ENCODE measurements around the gene IRF1.
A peak's percentile ranks its signal among the peaks of the same experiment; 100 is the strongest.

IRF1 gene

DNA sequence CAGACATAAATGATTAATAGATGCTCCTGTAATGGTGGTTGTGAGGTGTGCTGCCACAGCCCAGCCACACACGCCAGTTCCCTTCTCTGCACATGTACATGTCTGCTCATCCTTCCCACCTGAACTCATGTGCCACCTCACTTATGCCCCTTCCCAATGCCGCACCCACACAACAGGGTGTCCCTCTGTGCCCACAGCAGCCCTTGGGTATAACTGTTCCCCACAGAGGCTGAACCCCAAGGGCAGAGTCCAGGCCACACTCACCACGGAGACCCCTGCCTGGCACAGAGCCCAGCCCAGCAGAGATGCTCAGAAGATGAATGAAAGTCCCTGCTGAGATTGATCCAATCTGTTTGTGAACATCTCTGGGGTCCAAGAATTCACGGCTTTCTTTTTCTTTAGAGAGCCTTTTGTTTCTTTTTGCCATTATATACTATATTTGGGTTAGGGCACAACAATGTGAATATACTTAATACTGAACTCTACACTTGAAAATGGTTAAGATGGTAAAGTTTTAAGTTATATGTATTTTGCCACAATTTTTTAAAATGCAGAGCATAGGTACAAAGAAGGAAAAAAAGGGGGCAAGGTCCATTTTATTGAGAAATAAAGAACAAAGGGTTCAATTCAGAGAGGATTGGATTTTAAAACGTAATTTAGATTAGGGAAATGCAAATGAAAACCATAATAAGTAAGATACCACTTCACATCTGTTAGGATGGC, 29.6 kb downstream of the IRF1 start:
- no peak for DNase-seq (ENCODE audit: low spot score)

DNA sequence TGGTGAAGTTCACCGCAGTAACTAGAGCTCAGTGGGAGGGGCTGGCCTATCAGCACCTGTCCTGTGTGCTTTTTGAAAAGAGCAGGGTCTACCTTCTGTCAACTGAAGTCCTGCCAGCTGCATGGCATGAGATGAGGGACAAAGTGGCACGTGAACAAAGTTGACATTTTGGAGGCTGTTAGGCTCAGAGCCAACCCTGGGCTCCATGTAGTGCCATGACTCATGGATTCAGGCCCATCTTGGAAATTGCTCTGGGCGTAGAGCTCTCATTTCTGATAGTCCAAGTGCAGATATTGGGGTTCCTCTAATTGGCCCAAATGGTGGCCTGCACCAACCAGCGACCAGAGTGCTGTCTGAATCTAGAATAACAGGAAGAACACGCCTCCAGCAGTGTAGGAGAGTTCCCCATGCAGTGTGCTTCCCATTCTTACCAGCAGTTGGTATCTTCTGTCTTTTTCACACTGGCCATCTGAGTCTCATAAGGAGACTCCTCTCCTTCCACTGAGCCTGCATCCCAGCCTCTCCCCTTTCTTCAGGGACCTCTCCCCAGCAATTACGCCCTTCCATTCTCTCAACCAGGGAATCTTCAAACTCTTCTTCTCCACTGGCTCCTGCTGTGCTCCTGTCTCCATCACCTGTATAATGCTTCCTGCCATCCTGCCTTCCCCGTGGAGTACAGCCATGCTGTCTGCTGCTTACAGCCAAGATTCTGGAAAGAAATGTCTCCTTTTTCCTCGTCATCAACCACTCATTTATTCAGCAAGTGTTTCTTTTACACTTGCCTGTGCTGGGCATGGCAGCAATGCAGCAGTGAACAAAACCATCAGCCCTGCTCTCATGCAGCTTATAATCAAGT, 30.4 kb downstream of the IRF1 start:
- no peak for DNase-seq (ENCODE audit: low spot score)

DNA sequence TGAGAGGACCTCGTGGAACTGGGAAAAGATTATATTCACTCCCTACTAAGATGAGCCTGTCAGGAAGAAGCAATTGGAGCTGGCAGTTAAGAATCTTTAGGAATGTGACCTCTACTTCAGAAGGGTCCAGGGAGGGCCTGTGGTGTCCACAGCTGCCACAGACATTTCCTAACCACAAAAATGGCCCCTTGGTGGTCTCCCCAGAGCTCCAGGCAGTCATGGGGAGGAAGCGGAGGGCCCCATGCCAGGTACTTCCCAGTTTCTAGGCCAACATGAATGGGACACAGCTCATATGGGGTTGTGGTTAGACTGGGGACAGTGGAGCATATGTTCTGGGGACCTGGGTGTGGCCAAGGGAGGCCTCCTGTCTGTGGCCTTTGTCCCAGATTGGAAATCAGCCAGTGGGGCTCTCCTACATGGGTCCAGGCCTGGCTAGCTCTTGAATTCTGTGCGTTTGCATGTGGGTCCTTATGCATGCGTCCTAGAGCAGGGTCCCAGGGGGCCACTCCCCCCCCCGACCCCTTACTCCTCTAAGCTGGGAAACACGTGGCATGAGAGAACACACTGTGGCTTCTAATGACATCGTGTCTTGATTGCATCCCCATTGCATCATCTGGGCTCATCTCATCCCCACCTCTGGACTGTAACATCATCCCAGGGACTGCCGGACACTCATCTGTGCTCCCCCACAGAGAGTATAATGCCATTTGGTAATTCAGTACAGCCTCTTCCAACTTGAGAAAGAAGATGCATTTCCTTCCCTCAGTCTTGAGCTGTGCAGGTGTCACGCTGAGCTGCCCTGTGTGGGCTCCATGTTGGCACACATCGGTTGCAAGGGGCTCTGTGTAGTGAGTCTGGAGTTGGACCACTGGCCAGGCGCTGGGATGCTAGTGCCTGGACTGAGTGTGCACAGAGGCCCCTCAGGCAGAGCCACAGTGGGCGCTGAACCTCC, 31.3 kb downstream of the IRF1 start:
- peak; percentile 65 for DNase-seq (ENCODE audit: low spot score)

DNA sequence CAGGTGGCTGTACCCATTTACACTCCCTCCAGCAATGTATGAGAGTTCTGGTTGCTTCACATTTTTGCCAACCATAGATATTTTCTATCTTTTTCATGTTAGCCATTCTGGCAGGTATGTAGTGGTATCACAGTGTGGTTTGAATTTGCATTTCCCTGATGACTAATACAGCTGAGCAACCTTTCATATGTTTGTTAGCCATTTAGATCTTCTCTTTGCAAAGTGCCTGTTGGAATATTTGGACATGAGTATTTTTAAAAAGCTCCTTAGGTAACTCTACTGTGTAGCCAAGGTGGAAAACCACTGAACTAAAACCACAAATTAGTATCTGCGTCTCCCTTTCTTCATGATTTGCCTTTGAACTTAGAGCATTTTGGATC, 31.9 kb downstream of the IRF1 start:
- no peak for DNase-seq (ENCODE audit: low spot score)

DNA sequence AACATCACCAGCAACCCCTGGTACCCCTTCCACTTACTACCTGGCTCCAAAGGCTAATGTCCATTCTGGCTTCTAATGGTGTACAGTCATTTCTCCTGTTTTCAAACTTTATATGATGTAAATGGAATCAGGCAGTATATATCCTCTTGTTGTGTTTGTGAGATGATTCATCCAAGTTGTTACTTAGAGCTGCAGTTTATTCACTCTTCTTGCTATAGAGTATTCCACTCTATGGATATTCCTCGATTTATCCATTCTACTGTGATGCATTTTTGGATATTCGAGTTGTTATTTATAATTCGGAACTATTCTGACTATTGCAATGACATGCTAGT, 32.4 kb downstream of the IRF1 start:
- no peak for DNase-seq (ENCODE audit: low spot score)

DNA sequence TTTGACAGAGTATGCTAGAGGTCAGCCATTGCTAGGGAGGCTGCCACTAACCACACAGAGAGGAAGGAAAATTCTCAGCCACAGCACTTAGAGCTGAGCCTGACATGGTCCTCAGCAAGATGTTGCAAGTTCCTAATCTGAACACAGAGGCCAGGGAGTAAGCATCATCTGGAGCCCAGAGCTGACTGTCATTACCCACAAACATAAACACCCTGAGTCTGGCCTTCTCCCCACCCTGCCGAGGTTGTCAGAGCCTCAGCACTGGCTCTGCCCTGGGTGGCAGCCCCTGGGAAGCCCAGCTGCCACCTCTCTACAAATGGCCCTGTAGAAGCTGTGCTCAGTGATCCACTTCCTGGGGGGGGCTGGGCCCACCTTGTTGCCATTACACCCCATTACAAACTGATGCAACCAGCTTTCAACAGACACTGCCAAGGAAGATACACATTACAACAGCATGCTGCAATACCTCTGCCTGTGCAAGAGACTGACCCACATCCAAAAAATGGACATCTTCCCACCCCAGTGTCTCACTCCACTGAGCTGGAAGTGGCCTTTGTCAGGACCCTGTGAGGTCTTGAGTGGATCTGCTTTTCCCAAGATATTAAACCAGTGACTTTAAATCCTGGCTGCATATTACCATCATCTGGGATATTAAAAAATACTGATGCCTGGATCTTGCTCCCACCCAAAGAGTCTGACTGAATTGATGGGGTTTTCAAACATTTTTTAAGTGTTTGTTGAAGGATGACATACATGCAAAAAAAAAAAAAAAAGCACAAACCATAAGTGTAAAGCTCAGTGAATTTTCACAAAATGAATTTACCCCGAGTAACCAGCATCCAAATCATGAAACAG, 33.0 kb downstream of the IRF1 start:
- DNase-seq (ENCODE audit: low spot score): peak; percentile 71

DNA sequence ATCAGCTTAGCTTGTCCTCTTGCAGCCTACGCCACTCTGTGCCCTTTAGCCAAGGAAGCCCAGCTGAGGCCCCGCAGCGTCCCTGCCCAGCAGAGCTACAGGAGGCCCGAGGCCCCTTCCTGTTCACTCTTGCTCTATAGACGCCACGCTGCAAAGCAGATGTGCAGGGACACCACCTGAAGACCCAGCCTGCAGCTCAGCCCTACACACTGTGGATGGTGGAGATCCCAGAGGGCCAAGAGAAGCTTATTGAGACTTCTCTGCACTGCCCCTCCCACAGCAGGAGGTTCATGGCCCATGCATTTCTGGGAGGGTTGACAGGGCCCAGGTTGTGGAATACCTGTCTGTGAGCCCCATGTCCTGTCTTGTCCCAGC, 33.6 kb downstream of the IRF1 start:
- DNase-seq (ENCODE audit: low spot score): no peak

DNA sequence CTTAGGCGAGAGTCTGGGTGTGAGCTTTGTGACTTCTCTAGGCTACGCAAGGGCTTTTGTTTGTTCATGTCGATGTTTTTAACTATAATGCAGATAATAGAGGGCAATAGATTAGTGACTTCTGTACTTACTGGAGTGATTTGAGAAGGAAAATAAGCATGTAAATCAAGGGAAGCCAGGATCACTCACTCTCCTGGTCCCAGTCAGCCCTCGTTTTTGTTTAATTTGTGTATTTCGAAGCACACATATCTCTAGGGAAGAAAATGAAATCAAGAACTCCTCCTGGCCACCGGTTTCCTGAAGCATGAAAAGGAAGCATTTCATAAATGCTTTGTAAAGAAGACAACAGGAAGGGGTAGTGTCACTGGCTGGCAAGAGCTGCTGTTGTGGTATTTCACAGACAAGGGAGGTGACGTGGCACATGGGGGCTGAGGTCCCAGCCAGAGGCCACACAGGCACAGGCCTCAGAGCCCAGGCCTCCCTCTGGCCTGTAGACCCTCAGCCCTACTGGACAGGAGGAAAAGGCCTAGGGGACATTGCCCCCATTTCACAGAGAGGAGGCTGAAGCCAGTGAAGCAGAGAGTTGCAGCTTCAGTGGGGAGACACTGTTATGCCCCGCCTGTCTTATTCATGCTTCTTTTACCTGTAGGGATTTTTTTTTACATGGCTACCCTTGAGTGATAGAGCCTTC, 34.1 kb downstream of the IRF1 start:
- no peak for DNase-seq (ENCODE audit: low spot score)

DNA sequence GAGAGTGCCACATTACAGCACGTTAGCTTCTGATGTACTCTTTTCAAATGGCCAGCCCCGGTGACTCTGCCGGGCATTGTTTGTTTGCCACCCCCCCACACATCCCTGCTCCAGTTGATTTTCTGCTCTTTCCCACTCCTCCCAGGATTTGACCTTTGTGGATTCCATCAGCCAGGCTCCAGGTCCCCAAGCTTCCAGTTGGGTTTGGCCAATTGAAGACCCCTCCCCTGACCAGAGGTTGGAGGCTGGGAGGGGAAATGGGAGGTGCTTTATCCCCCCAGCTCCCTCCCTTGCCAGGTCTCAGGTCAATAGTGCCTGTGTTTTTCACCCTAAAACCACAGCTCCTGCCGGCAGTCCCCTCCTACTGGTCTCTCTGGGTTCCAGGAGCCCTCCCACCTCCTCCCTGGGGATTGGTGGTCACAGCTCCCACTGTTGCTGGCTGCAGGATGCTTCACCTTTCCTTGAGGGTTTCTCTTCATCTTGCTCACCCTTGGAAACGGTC, 34.9 kb downstream of the IRF1 start:
- DNase-seq (ENCODE audit: low spot score): no peak

DNA sequence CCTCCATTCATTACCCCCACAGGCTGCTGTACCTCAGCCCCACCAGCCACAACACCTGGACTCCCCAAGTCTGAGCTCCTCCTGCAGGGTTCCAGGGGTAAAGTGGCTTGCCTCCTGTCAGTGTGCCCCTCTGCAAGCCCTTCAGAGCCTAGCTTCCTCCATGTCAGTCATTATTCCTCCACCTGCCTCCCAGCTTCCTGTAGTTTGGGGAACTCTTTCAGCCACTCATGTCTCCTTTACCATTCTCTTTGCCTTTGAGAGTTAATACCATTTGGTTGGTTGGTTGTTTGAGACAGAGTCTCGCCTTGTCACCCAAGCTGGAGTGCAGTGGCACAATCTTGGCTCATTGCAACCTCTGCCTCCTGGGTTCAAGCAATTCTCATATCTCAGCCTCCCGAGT, 36.2 kb downstream of the IRF1 start:
- no peak for DNase-seq (ENCODE audit: low spot score)

DNA sequence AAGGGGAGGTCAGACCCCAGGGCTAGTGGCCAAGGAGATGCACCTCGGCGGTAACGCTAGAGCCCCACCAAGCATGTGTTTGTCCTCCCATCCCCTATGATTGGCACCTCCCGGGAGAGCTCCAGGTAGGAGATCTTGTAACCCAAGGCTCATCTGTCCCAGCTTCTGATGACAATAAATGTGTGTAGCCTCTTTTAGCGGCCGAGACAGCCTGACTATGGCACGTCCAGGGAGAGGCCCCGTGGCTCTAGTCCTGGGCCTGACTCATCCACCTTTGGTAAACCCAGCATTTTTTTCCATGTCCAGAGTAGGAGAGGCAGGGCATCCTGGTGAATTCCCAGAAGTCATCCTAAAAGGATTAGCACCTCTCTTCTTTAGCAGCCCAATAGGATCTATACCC, 39.2 kb downstream of the IRF1 start:
- DNase-seq (ENCODE audit: low spot score): no peak

DNA sequence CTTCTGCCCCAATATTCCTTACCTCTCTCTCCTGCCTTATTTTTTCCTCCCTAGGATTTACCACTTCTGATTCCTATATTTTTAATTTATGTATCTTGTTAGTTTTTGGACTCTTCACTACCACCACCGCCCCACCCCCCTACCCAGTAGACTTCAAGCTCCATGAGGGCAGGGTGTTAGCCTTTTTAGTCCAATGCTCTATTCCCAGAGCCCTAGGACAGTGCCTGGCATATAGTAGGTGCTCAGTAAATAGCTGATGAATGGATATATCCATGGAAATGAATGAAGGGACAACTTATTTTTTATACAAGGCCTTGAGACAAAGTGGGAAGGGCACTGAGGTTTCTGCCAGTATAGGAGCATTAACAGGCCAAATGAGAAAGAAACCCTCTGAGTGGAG, 41.5 kb downstream of the IRF1 start:
- DNase-seq (ENCODE audit: low spot score): no peak

DNA sequence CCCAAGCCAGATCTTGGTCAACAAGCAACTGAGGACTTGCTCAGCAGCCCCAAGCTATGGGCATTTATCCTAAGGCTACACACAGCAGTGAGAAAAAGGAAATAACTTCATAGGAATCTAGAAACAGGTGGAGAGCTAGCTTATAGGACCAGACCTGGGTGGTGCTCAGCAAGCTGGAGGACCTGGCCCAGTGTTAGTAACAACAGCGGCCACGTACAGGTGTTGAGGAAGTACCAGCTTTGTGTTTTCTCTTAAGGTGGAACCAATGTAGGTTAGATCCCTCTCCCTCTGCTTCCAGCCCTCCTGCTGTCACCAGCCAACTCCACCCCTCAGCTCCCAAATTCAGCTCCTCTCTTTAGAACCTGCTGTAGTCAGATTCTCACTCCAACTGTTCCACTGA, 43.4 kb downstream of the IRF1 start:
- no peak for DNase-seq (ENCODE audit: low spot score)

DNA sequence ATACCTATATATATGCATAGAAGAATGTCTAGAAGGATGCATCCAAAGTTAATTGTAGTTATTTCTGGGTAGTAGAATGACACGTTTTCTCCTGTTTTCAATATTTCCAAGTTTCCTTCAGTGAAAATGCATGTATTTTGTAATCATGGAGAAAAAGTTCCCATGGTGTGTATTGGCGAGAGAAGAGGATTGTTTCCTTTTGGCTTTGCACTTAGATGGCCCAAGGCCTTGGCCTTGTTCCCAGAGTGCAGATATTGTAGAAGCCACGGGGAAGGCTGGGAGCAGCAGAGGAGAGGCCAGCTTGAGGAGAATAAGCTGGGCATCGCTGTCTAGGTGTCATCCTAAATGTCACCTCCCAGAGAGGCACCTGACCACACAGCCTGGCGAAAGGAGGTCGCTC, 44.0 kb downstream of the IRF1 start:
- DNase-seq (ENCODE audit: low spot score): no peak

DNA sequence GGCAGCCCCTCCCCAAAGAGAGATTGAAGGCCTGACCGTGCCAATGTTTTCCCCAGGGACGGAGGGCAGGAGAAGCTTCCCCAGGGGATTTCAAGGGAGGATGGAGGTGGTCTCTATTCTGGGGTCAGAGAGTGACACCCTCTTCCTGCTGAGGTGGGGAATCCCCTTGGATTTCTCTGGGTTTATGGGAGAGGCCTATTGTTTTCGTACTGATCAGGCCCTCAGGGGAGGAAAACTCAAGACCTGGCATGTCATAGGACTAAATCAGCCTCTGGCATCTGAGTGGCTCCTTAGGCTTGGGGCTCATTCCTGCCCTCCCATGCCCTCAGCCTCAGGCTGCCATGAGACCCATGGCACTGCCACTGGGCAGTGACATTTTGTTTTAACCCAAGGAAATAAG, 44.6 kb downstream of the IRF1 start:
- no peak for DNase-seq (ENCODE audit: low spot score)

DNA sequence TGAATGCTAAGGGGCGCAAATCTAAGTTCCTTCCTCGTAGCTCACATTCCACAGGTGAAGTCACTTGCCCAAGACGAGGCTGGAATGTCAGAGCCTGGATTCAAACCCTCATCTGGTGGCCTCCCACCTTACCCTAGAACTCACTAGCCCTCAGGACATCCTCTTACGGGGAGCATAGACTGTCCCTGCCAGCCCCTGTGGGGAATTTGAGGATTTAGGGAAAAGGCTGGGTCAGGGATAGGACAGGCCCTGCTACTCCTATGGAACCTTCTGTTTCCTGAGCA, 45.0 kb downstream of the IRF1 start:
- DNase-seq (ENCODE audit: low spot score): no peak

DNA sequence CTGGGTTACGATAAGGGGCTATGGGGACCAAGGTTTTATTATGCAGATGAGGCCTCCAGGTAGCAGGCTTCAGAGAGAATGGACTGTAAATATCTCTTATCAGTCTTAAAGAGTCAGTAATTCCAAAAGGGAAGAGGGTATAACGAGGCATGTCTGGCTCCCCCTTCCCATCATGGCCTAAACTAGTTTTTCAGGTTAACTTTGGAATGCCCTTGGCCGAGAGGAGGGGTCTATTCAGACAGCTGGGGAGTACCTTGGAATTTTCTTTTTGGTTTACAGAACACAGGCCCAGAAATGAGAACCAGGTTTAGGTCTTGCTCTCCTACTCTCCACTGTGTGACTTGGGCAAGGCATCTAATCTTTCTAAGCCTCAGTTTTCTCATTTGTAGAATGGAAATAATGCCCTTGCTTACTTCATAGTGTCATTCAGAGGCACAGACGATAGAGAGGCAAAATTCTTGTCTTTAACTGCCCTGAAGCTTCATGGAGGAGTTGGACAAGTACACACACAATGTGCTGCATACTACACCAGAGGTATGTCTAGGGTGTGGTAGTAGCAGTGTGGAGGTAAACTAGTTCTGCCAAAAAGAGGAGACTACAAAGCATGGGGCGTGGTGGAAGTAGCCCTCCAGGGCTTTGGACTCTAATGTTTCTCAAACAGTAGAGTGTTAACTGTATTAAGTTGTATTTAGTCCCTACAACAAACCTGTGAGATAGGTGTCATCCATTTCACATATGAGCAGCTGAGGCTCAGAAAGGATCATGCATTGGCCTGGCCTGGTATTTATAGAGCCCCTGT, 45.5 kb downstream of the IRF1 start:
- DNase-seq (ENCODE audit: low spot score): no peak

DNA sequence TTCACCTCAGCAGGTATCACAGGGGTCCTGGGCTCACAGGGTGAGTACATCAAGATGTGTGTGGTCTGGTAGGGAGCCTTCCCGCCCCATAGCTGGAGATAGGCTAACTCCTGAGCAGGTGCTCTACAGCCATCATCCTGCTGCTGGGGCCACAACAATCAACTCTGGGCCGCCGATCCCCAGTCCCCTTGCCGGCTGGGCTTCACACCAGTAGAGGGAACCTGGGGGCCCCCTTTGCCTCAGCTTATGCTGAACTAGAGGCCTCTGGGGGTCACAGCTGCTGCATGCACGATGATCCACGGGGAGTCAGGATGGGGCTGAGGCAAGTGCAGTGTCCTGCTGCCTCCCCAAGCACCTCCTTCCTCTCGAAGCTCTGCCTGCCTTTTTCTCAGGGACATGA, 46.5 kb downstream of the IRF1 start:
- DNase-seq (ENCODE audit: low spot score): no peak

DNA sequence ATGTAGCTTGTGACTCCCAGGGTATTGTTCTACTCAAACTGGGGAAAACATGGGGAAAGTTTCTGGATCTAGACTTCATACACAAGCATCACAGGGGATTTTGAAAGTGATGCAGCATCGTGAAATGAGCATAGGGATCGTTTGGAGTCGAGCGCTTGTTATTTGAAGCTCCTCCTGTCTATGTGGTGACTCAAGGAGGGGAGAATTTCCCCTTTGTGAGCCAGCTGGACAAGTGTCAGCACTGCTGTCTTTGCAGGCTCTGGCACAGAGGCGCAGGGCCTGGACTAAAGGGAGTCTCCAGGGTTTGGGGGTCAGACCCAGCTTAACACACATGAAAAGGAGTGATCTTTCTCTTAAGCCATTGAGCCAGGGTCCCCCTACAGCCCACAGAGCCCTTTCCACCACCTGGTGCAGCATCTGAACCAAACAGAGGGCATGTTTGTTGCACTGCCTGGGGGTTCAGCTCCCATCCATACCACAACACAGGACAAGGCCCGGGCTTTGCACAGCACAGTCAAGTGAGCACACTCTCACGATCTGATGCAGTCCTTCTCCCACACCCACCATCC, 51.0 kb downstream of the IRF1 start:
- peak; percentile 85 for DNase-seq (ENCODE audit: low spot score)

DNA sequence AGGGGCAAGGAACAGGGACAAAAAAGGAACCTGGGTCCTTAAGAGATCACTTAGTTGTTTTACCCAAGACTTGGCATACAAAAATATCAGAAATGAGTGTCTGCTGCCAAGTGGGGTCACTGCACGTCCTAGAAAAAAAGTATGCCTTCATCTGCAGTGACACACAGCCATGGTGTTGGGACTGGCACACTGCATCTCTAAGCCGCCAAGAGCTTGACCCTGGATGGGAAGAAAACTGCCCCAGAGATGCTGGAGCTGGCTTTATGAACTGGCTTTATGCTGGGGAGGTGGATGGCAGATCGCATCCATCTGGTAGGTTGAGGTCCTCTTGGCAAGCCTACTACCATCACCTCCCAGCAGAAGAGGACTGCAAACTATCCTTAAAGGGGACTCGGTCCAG, 51.7 kb downstream of the IRF1 start:
- DNase-seq (ENCODE audit: low spot score): no peak

Data from hepatic stellate cell (primary cell).